MM.1S (cell line): ENCODE measurements around the gene COL5A1.

Experiments used
- EZH2phosphoT487 ChIP-seq: fragments of 300-600 bp; sonication (generic); IDR thresholded peaks from 2 replicates; pipeline ENCODE4 v1.6.1; 2018; ENCODE audit warnings: antibody characterized with exemption, low read length
- TF ChIP-seq, protein P1 (sequence below): fragments of 300-600 bp; sonication (generic); IDR thresholded peaks from 2 replicates; pipeline ENCODE4 v1.5.1; 2016; ENCODE audit warnings: antibody characterized with exemption, low read length, mixed read lengths

DNA sequence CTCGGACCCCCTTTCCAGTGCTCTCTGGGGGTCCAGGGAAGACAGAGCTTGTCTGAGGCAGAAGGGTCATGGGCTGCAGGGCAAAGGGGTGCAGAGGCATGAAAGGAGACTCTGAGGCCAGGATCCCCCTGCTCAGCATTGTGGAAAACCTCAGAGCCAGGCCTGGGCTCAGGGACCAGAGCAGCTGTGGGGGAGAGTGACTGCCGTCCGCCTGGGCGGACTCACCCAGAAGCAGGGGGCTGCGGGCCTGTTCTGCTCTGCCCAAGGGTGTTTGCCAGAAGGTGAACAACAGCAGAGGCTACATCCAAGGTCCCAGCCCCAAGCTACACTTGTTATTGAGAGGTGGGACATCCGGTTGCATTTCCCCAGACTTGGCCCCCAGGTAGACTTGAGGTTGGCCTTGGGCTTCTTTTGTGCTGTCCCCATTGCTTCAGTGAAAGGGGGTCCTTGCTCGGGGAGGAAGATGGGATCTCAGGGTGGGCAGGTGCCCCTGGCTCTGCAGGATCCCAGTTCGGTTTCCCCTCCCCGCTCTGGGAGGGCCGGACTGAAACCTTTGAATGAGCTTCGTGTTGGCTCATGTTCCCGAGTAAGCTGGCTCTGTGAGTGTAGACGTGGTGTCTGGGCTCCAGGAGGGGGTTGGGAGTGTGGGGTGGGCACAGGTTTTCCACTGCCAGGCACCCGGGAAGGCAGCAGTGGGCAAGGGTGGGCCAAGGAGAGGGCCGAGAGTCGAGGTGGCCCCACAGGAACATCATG is 92.1 kb downstream of the COL5A1 start:
- TF ChIP-seq, protein P1, sequence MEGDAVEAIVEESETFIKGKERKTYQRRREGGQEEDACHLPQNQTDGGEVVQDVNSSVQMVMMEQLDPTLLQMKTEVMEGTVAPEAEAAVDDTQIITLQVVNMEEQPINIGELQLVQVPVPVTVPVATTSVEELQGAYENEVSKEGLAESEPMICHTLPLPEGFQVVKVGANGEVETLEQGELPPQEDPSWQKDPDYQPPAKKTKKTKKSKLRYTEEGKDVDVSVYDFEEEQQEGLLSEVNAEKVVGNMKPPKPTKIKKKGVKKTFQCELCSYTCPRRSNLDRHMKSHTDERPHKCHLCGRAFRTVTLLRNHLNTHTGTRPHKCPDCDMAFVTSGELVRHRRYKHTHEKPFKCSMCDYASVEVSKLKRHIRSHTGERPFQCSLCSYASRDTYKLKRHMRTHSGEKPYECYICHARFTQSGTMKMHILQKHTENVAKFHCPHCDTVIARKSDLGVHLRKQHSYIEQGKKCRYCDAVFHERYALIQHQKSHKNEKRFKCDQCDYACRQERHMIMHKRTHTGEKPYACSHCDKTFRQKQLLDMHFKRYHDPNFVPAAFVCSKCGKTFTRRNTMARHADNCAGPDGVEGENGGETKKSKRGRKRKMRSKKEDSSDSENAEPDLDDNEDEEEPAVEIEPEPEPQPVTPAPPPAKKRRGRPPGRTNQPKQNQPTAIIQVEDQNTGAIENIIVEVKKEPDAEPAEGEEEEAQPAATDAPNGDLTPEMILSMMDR = no peak
- TF ChIP-seq EZH2phosphoT487 = no peak
